Upper lobe of left lung (tissue), 4 donors: Measurements from ENCODE around the gene POPDC3.

Source experiments
- CTCF ChIP-seq, 6 experiments: fragments of 450-650 bp in 4 of 6; fragments of 200-600 bp in 2 of 6; sonication (generic) in 2 of 6; IDR thresholded peaks; one replicate each; pipeline ENCODE4 v1.5.1; 2016 to 2019; ENCODE audit warnings: antibody characterized with exemption in 6 of 6
- EP300 ChIP-seq, 4 donors: sonication (generic); formaldehyde crosslinking; IDR thresholded peaks; one replicate each; pipeline ENCODE4 v1.5.1; 2017; ENCODE audit warnings: antibody characterized with exemption in 4 of 4, control low read depth in 2 of 4
- POLR2A ChIP-seq, 4 donors: fragments of 450-650 bp; IDR thresholded peaks; one replicate each; pipeline ENCODE4 v1.5.1; 2016 to 2017; ENCODE audit warnings: antibody characterized with exemption in 4 of 4, mild to moderate bottlenecking in 2 of 4
- POLR2AphosphoS5 ChIP-seq, 2 donors: sonication (generic); formaldehyde crosslinking; IDR thresholded peaks; one replicate each; pipeline ENCODE4 v1.5.1; 2017; ENCODE audit warnings: antibody characterized with exemption in 2 of 2

GRCh38 chr6:105202486-105202885 is 22.7 kb upstream of the POPDC3 start:
- TF ChIP-seq CTCF (IDR thresholded peaks at IDR 0.05): no peak
- TF ChIP-seq POLR2A (IDR thresholded peaks at IDR 0.05): no peak
- no peak for TF ChIP-seq EP300 (IDR thresholded peaks at IDR 0.05)
- no peak for TF ChIP-seq POLR2AphosphoS5 (IDR thresholded peaks at IDR 0.05)
